Activated CD8-positive, alpha-beta memory T cell treated with anti-CD3 and anti-CD28 coated beads, Interleukin-2, amount 10 ng/mL, durations not matched to agents 7 days and 5 days (primary cell): Measurements from ENCODE around the gene AFAP1L2. TPM values are rescaled to one million over a fixed set of nuclear protein-coding genes. Genes with fewer than 3 reads are reported as not detected.

Experiments used
- ATAC-seq: fragments of 150-1000 bp; cut with Tn5 transposase; one replicate; pipeline ENCODE4 v1.10.0; 2021; ENCODE audit warnings: moderate library complexity
- CTCF ChIA-PET: fragments of 350-600 bp; sonication (Branson Sonifier 250); formaldehyde crosslinking; loops from one replicate; lab custom pipeline; 2021; ENCODE audit warnings: antibody characterized with exemption; lab: Charles Lee
- DNase-seq: peaks from one replicate; pipeline ENCODE4 v3.0.0-alpha.2; 2020
- H3K27ac Mint-ChIP-seq: one replicate; pipeline ENCODE4 v1.8.0; 2021; ENCODE audit warnings: mild to moderate bottlenecking, mixed read lengths
- H3K27me3 Mint-ChIP-seq: one replicate; pipeline ENCODE4 v1.8.0; 2021; ENCODE audit warnings: mixed read lengths
- H3K36me3 Mint-ChIP-seq: one replicate; pipeline ENCODE4 v1.8.0; 2021; ENCODE audit warnings: mild to moderate bottlenecking, mixed read lengths
- H3K4me1 Mint-ChIP-seq: one replicate; pipeline ENCODE4 v1.8.0; 2021; ENCODE audit warnings: mixed read lengths
- H3K4me3 Mint-ChIP-seq: one replicate; pipeline ENCODE4 v1.8.0; 2021; ENCODE audit warnings: mild to moderate bottlenecking, moderate library complexity, mixed read lengths
- H3K9me3 Mint-ChIP-seq: one replicate; pipeline ENCODE4 v1.8.0; 2022; ENCODE audit warnings: low read depth, mixed read lengths
- total RNA-seq, 2 experiments: library from RNA; stranded (reverse); gene quantifications; one replicate each; pipeline ENCODE4 v1.2.3, GENCODE V29; 2021

Gene AFAP1L2
- total RNA-seq, 2 experiments from 2014 or later = 4.0 to 67.4 TPM

DNA sequence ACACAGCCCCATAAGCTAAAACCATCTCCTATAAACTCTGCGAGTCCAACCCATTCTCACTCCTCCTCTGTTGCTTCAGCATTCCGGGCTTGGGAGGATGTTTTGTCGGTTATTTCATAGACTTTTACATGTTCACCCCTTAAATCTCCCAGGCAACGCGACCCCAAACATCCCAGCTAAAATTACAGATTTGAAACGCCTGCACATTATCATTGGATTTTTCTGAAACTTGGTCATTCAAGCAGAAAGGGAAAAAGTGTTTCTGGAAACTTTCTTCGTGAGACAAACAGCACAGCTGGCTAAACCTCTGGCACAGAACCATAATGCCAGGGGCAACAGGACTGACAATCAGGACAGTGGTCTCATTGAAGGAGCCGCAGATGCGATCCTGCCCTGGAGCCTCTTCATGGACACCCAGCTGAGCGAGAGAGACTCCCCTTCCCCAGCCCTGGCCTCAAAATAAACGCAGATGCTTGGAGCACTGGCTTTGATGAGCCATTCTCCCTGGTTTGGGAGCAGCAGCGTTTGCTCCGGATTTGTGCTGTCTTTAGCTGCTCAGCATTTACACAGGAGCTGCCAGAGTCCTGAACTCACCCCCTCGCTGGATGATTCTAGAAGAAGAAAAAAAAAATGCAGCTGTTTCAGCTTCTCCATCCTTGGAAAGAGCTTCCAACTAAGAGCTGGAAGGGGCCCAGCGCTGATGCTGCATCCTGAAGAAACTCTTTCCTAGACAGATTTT, 30.1 kb downstream of the AFAP1L2 start:
- H3K27ac Mint-ChIP-seq = no peak overlapping the region
- CTCF ChIA-PET = no interaction called here
- ATAC-seq = no peak

DNA sequence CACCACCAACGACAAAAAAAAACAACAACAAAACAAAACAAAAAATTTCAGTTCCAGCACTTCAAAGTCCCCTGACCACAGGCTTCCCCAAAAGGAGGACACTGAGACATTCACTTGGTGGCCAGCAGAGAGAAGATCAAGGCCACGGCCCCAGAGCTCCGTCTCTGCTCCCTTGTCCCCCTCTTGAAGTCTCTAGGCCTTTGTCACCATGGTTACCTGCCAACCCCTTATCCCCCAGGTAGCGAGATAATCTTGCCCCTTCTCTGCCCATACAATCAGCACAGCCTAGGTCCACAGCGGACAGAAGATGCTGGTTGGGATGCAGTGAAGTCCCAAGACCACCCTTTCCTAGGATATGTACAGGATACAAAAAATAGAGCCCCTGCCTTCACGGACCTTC, 30.7 kb downstream of the AFAP1L2 start:
- H3K36me3 Mint-ChIP-seq = no peaks in the 10 kb centered on the region
- CTCF ChIA-PET = no interaction called here
- ATAC-seq = no peak

More for the DNA sequence above, 30.1 kb downstream of the AFAP1L2 start:
- peaks cover 7% of the 10 kb centered on the region for H3K4me1 Mint-ChIP-seq
- H3K27me3 Mint-ChIP-seq = peaks cover 22% of the 10 kb centered on the region
- no peak overlapping the region for H3K4me3 Mint-ChIP-seq
- no peak for DNase-seq
- H3K9me3 Mint-ChIP-seq = no peaks in the 10 kb centered on the region
- no peaks in the 10 kb centered on the region for H3K36me3 Mint-ChIP-seq

GRCh38 chr10:114372995-114373394, 31.3 kb downstream of the AFAP1L2 start:
- no peaks in the 10 kb centered on the region for H3K9me3 Mint-ChIP-seq
- ATAC-seq = no peak
- peaks cover 7% of the 10 kb centered on the region for H3K4me1 Mint-ChIP-seq
- H3K36me3 Mint-ChIP-seq = no peaks in the 10 kb centered on the region
- H3K27me3 Mint-ChIP-seq = peaks cover 18% of the 10 kb centered on the region
- no peak overlapping the region for H3K27ac Mint-ChIP-seq
- CTCF ChIA-PET = interaction anchor here (2.1 kb wide), 1 partner anchor 70 kb away, joined by 5 read pairs; no protein-coding TSS in a partner anchor
- no peak for DNase-seq
- H3K4me3 Mint-ChIP-seq = no peak overlapping the region

More for the DNA sequence above, 30.7 kb downstream of the AFAP1L2 start:
- Mint-ChIP-seq H3K27me3 (peaks cover 20% of the 10 kb centered on the region), H3K4me1 (peaks cover 7% of the 10 kb centered on the region), H3K4me3 (no peak overlapping the region), H3K27ac (no peak overlapping the region), H3K9me3 (no peaks in the 10 kb centered on the region)
- DNase-seq = no peak

DNA sequence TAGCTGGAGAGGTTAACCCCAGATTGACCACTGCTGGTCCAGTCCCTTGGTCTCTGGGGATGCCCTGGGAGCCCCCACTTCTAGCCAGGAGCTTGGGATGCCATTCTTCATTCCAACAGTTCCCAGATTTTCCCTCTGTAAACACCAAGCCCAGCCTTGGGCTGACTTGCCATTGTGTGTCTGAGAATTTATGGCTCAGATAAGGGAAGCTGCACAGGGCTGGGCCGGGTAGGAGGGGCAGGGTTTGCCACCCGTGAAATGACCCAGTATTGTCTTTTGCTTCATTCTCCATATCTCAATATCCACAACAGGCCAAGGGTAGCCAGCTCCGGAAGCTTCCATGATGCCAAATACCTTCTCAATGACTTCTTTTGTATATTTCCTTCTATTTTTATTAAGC, 32.1 kb downstream of the AFAP1L2 start:
- H3K36me3 Mint-ChIP-seq = no peaks in the 10 kb centered on the region
- H3K27me3 Mint-ChIP-seq = peaks cover 16% of the 10 kb centered on the region
- no peak overlapping the region for H3K4me3 Mint-ChIP-seq
- no peak overlapping the region for H3K27ac Mint-ChIP-seq
- CTCF ChIA-PET = interaction anchor here (2.1 kb wide), 1 partner anchor 69 kb away, joined by 5 read pairs; no protein-coding TSS in a partner anchor
- H3K9me3 Mint-ChIP-seq = no peaks in the 10 kb centered on the region
- H3K4me1 Mint-ChIP-seq = peaks cover 12% of the 10 kb centered on the region
- DNase-seq (no peak), ATAC-seq (no peak)

- H3K4me1 Mint-ChIP-seq = peaks cover 13% of the 10 kb centered on the region
- H3K27ac Mint-ChIP-seq = no peak overlapping the region
- ATAC-seq (no peak), DNase-seq (no peak)
- H3K27me3 Mint-ChIP-seq = peaks cover 8% of the 10 kb centered on the region
- CTCF ChIA-PET = interaction anchor here (2.1 kb wide), 1 partner anchor 68 kb away, joined by 5 read pairs; no protein-coding TSS in a partner anchor
- H3K36me3 Mint-ChIP-seq = no peaks in the 10 kb centered on the region
- H3K9me3 Mint-ChIP-seq = no peaks in the 10 kb centered on the region
- H3K4me3 Mint-ChIP-seq = no peak overlapping the region
Observed at GRCh38 chr10:114370966-114371365, 33.3 kb downstream of the AFAP1L2 start.

GRCh38 chr10:114370199-114370598, 34.1 kb downstream of the AFAP1L2 start:
- Mint-ChIP-seq H3K4me3 (no peak overlapping the region), H3K4me1 (peaks cover 13% of the 10 kb centered on the region), H3K9me3 (no peaks in the 10 kb centered on the region), H3K27ac (no peak overlapping the region), H3K36me3 (no peaks in the 10 kb centered on the region), H3K27me3 (peaks cover 8% of the 10 kb centered on the region)
- CTCF ChIA-PET = no interaction called here
- ATAC-seq (no peak), DNase-seq (no peak)

GRCh38 chr10:114368057-114368391, 36.3 kb downstream of the AFAP1L2 start:
- H3K27ac Mint-ChIP-seq = no peak overlapping the region
- peaks cover 4% of the 10 kb centered on the region for H3K27me3 Mint-ChIP-seq
- CTCF ChIA-PET = interaction anchor here (1.3 kb wide), 1 partner anchor 64 kb away, joined by 5 read pairs; no protein-coding TSS in a partner anchor
- ATAC-seq (no peak), DNase-seq (no peak)
- peaks cover 13% of the 10 kb centered on the region for H3K4me1 Mint-ChIP-seq
- no peak overlapping the region for H3K4me3 Mint-ChIP-seq
- H3K36me3 Mint-ChIP-seq = no peaks in the 10 kb centered on the region
- no peaks in the 10 kb centered on the region for H3K9me3 Mint-ChIP-seq

- CTCF ChIA-PET = interaction anchor here (1.2 to 1.3 kb wide), 2 partner anchors 36 to 63 kb away, joined by 3 to 5 read pairs; no protein-coding TSS in a partner anchor
- Mint-ChIP-seq H3K4me1 (peaks cover 13% of the 10 kb centered on the region), H3K36me3 (no peaks in the 10 kb centered on the region), H3K27me3 (peaks cover 4% of the 10 kb centered on the region), H3K4me3 (no peak overlapping the region), H3K9me3 (no peaks in the 10 kb centered on the region), H3K27ac (no peak overlapping the region)
- ATAC-seq (no peak), DNase-seq (no peak)
Observed at GRCh38 chr10:114367351-114368056, 36.8 kb downstream of the AFAP1L2 start.

DNA sequence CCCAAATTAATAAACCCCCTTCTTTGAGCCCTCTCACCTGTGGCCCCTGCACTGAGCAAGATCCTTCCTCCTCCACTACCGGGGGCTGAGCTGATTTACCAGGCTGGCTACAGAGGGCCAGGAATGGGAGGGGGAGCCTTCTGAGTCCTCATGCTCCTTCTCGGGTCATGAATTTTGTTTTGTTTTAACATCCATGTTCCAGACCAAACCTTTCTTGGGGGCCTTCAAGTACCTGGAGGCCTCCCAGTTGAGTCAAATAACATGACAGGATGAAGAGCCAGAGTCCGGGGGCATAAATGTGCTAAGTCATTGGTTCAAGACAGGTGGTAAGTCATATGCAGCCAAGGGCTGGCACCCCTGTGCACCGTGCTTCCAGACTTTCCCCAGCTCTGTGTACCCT, 39.6 kb downstream of the AFAP1L2 start:
- Mint-ChIP-seq H3K4me3 (no peak overlapping the region), H3K4me1 (peaks cover 8% of the 10 kb centered on the region), H3K36me3 (no peaks in the 10 kb centered on the region), H3K27me3 (peaks cover 19% of the 10 kb centered on the region), H3K27ac (no peak overlapping the region), H3K9me3 (no peaks in the 10 kb centered on the region)
- CTCF ChIA-PET = no interaction called here
- DNase-seq (no peak), ATAC-seq (no peak)

- no peak overlapping the region for H3K4me3 Mint-ChIP-seq
- peaks cover 7% of the 10 kb centered on the region for H3K4me1 Mint-ChIP-seq
- no peaks in the 10 kb centered on the region for H3K9me3 Mint-ChIP-seq
- no peaks in the 10 kb centered on the region for H3K36me3 Mint-ChIP-seq
- no peak overlapping the region for H3K27ac Mint-ChIP-seq
- DNase-seq = no peak
- CTCF ChIA-PET = no interaction called here
- ATAC-seq = no peak
- H3K27me3 Mint-ChIP-seq = peaks cover 26% of the 10 kb centered on the region
Observed at GRCh38 chr10:114363745-114364454, 40.4 kb downstream of the AFAP1L2 start.

GRCh38 chr10:114362826-114363355, 41.4 kb downstream of the AFAP1L2 start:
- no peak for ATAC-seq
- Mint-ChIP-seq H3K9me3 (no peaks in the 10 kb centered on the region), H3K27ac (no peak overlapping the region), H3K4me1 (peaks cover 7% of the 10 kb centered on the region), H3K4me3 (no peak overlapping the region), H3K27me3 (peaks cover 27% of the 10 kb centered on the region), H3K36me3 (no peaks in the 10 kb centered on the region)
- CTCF ChIA-PET = interaction anchor here (0.5 kb wide), 1 partner anchor 196 kb away, joined by 3 read pairs; no protein-coding TSS in a partner anchor
- DNase-seq = no peak

- no peak overlapping the region for H3K27ac Mint-ChIP-seq
Observed at GRCh38 chr10:114359953-114360345, 44.4 kb downstream of the AFAP1L2 start.

More at GRCh38 chr10:114359953-114360345, 44.4 kb downstream of the AFAP1L2 start:
- no peak overlapping the region for H3K4me3 Mint-ChIP-seq
- DNase-seq = no peak
- peaks cover 31% of the 10 kb centered on the region for H3K27me3 Mint-ChIP-seq
- no peaks in the 10 kb centered on the region for H3K36me3 Mint-ChIP-seq
- no peak for ATAC-seq
- CTCF ChIA-PET = no interaction called here
- peaks cover 5% of the 10 kb centered on the region for H3K4me1 Mint-ChIP-seq
- H3K9me3 Mint-ChIP-seq = no peaks in the 10 kb centered on the region
